ENCODE measurements around the gene CFAP97D1. TPM values are rescaled to one million over a fixed set of nuclear protein-coding genes. Genes with fewer than 3 reads are reported as not detected.

Gene CFAP97D1
- total and polyA plus RNA-seq, 10 of the 15 experiments (the other 5 are each of a cell fraction or from before 2014, with no cell fraction given): 0.13 TPM; not detected in 9

- ChIA-PET SMC1A (ENCODE audit: uncharacterized antibody, unreplicated experiment) (interaction anchor here (1.0 kb wide), 1 partner anchor 15 kb away, joined by 3 read pairs; no protein-coding TSS in a partner anchor), POLR2A (no interaction called here), RAD21 (ENCODE audit: unreplicated experiment) (interaction anchor here (1.3 to 1.9 kb wide), 2 partner anchors 10 to 55 kb away, joined by 4 to 6 read pairs; no protein-coding TSS in a partner anchor), CTCF (interaction anchor here (1.2 kb wide), 1 partner anchor 16 kb away, joined by 4 read pairs; no protein-coding TSS in a partner anchor)
- no peak overlapping the region for H3K4me2 ChIP-seq (ENCODE audit: control insufficient read depth, insufficient read depth)
- no peak for DNase-seq (ENCODE audit: low read depth, low spot score)
- no peaks in the 10 kb centered on the region for H3K36me3 ChIP-seq (ENCODE audit: control insufficient read depth in 2 of 2, insufficient read depth in 2 of 2, low read length in 1 of 2)
- in situ Hi-C loops (cut with MboI): no loop called here
- H3K79me2 ChIP-seq (ENCODE audit: control insufficient read depth, insufficient read depth, low read length): no peaks in the 10 kb centered on the region
- ATAC-seq: no peak
- no peaks in the 10 kb centered on the region; a peak in 2 of 4 replicates for H3K27me3 ChIP-seq (replicated peaks in 1 of 2; ENCODE audit: control insufficient read depth in 2 of 2, insufficient read depth in 2 of 2, low read length in 1 of 2)
- H3K4me3 ChIP-seq: no peak overlapping the region
- H3K27ac ChIP-seq (ENCODE audit: control insufficient read depth, insufficient read depth): no peak overlapping the region
- H2AFZ ChIP-seq (ENCODE audit: control insufficient read depth, low read depth, low read length): no peak overlapping the region
- H4K20me1 ChIP-seq (ENCODE audit: control insufficient read depth, insufficient read depth): no peaks in the 10 kb centered on the region
- H3K4me1 ChIP-seq (ENCODE audit: control insufficient read depth, insufficient read depth, low read length): no peaks in the 10 kb centered on the region
- FAIRE-seq: no peak
- BruUV-seq (replicated peaks): no TSS peak
- no peaks in the 10 kb centered on the region for H3K9me3 ChIP-seq (replicated peaks; ENCODE audit: control insufficient read depth, insufficient read depth, low read length)
- intact Hi-C loops (cut with micrococcal nuclease; ENCODE audit: unreplicated experiment): no loop called here
- TF ChIP-seq FOXK2 (IDR thresholded peaks at IDR 0.05) (no peak), TCF3 (IDR thresholded peaks at IDR 0.05; ENCODE audit: borderline replicate concordance, insufficient read depth, low read depth, low read length) (no peak), SMAD5 (IDR thresholded peaks at IDR 0.05; ENCODE audit: low read depth) (no peak), STAT3 (IDR thresholded peaks at IDR 0.05; ENCODE audit: low read depth, low read length) (no peak), NFYA (IDR thresholded peaks at IDR 0.05; ENCODE audit: borderline replicate concordance, low read depth, low read length) (no peak), TARDBP (IDR thresholded peaks at IDR 0.05; ENCODE audit: borderline replicate concordance) (no peak), ETV6 (conservative IDR thresholded peaks at IDR 0.05 in 1 of 2, IDR thresholded peaks at IDR 0.05 in 1 of 2; ENCODE audit: borderline replicate concordance in 1 of 2, low read depth in 1 of 2) (no peak), JUNB (IDR thresholded peaks at IDR 0.05) (no peak), USF1 (IDR thresholded peaks at IDR 0.05; ENCODE audit: borderline replicate concordance, extremely low read length, insufficient read depth, low read depth, low read length) (no peak), NRF1 (conservative IDR thresholded peaks at IDR 0.05; ENCODE audit: low read depth, low read length) (no peak), ZNF274 (IDR thresholded peaks at IDR 0.05; ENCODE audit: insufficient read depth, insufficient read length) (no peak), HDAC2 (IDR thresholded peaks at IDR 0.05) (no peak), REST (IDR thresholded peaks at IDR 0.05; ENCODE audit: low read depth, low read length) (no peak), MLLT1 (IDR thresholded peaks at IDR 0.05) (no peak), BMI1 (IDR thresholded peaks at IDR 0.05; ENCODE audit: borderline replicate concordance) (no peak), RCOR1 (conservative IDR thresholded peaks at IDR 0.05; ENCODE audit: low read depth, low read length) (no peak), TCF12 (IDR thresholded peaks at IDR 0.05; ENCODE audit: low read depth, low read length) (no peak)
- whole genome bisulfite sequencing (ENCODE audit: insufficient coverage, insufficient replicate concordance, low lambda C conversion rate, missing lambda C conversion rate): 43% methylated on average over 5 of the region's 5 CpGs
- no peak overlapping the region for H3K9ac ChIP-seq (ENCODE audit: control insufficient read depth, insufficient read depth, low read length)
Measured at GRCh38 chr17:43750153-43750552, 30.1 kb upstream of the CFAP97D1 start.

All from GM12878 (cell line).